GM10248 (cell line): ENCODE results near the gene SMYD3.

Experiments
- CTCF ChIA-PET: fragments of 300-600 bp; sonication (Branson Sonifier 250); formaldehyde crosslinking; extraction: SDS; loops from one replicate; lab custom pipeline; 2021; ENCODE audit warnings: antibody characterized with exemption; lab: Yijun Ruan, JAX
- POLR2A ChIA-PET: fragments of 350-650 bp; sonication (Branson Sonifier 250); formaldehyde crosslinking; extraction: SDS; loops from one replicate; lab custom pipeline; 2020; ENCODE audit warnings: antibody characterized with exemption; lab: Yijun Ruan, JAX
- DNase-seq: peaks from one replicate; pipeline ENCODE4 v3.0.0; 2012; ENCODE audit errors: extremely low spot score
- TF ChIP-seq, protein P1 (sequence below): IDR thresholded peaks from 2 replicates; pipeline ENCODE4 v1.5.1; 2012; ENCODE audit warnings: mild to moderate bottlenecking, low read depth; ENCODE audit errors: extremely low read depth, missing control alignments, control extremely low read depth

SMYD3 gene

DNA sequence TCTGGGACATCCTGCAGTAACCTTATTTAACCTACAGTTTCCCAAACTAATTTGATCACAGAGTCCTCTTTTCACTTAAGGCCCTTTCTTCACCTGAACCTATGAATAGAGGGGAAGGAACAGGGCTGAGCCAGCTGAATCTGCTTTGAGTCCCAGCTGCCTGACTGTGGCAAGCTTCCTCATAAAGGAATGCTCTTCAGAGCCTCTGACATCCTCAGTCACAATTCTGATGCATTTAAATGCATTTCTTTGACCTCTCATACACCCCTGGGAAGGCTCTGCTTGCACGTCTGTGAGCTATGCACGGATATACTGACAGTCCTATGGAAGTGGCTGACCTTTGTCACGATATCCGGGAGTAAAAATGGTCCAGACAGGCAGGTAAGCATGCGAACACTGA is 673.1 kb downstream of the SMYD3 start:
- CTCF ChIA-PET: no interaction called here
- POLR2A ChIA-PET: no interaction called here
- DNase-seq: no peak
- TF ChIP-seq, protein P1, sequence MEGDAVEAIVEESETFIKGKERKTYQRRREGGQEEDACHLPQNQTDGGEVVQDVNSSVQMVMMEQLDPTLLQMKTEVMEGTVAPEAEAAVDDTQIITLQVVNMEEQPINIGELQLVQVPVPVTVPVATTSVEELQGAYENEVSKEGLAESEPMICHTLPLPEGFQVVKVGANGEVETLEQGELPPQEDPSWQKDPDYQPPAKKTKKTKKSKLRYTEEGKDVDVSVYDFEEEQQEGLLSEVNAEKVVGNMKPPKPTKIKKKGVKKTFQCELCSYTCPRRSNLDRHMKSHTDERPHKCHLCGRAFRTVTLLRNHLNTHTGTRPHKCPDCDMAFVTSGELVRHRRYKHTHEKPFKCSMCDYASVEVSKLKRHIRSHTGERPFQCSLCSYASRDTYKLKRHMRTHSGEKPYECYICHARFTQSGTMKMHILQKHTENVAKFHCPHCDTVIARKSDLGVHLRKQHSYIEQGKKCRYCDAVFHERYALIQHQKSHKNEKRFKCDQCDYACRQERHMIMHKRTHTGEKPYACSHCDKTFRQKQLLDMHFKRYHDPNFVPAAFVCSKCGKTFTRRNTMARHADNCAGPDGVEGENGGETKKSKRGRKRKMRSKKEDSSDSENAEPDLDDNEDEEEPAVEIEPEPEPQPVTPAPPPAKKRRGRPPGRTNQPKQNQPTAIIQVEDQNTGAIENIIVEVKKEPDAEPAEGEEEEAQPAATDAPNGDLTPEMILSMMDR: no peak

DNA sequence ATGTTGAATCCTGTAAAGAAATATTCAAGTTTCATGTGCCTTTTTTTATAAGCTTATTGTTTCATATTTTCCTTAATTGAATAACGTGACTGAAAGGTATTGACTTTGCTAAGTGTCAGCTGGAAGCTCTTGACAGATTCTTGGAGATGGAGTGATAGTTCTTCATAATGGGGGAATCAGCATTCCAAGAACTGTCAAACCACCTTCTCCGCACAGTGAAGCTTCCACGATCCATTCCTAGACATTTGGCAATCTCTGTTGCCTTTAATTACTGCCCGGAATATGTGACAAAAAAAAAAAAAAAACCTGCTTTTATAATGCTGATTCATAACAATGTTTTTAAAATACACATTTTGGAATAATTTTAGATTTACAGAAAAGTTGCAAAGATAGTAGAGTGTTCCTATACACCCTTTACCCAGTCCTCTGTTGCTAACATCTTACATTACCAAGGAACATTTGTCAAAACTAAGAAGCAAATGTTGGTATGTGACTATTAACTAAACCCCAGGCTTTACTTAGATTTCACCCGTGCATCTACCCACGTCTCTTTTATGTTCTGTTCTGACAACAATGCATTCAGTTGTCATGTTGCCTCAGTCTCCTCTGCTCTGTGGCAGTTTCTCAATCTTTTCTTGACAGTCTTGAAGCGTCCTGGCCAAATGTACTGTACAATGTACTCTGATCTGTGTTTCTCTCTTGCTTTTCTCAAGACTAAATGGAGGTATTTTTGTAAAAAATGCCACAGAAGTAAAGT is 674.1 kb downstream of the SMYD3 start:
- CTCF ChIA-PET: no interaction called here
- no peak for DNase-seq
- POLR2A ChIA-PET: no interaction called here
- TF ChIP-seq, protein P1: no peak

DNA sequence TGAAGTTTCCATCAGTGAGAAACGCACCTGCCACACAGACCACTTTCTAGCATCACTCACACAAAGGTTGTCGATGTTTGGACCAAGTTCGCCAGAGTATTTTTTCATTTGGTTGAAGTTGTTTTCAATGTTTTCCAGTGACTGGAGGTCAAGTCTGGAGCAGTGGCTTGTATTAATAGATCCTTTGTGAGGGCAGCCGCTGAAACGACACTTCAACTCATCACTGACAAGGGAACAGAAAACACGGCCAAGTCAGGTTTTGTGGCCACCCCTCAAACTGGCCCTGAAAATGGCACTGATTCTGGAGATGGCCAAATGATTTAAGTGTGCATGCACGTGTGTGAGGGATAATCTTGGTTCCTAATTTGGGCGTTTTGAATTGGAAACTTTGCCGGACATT is 675.6 kb downstream of the SMYD3 start:
- ChIA-PET CTCF (interaction anchor here (0.9 to 1.1 kb wide), 2 partner anchors 26 to 37 kb away, joined by 3 read pairs; no protein-coding TSS in a partner anchor), POLR2A (no interaction called here)

DNA sequence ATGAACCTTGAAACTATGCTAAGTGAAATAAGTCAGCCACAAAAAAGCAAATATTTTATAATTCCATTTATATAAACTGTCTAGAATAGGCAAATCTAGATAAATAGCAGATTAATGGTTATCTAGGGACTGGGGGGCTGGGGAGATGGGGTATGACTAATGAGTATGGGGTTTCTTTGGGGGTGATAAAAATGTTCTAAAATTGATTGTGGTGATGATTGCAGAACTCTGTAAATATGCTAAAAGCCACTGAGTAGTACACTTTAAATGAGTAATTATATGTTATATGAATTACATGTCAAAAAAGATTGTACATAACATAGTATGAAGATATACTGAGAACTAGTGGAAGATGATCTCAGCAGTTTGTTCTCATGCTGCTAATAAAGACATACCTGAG is 677.3 kb downstream of the SMYD3 start:
- TF ChIP-seq, protein P1: no peak
- CTCF ChIA-PET: no interaction called here
- DNase-seq: no peak
- POLR2A ChIA-PET: no interaction called here

More for the DNA sequence above, 675.6 kb downstream of the SMYD3 start:
- TF ChIP-seq, protein P1: no peak
- DNase-seq: no peak

DNA sequence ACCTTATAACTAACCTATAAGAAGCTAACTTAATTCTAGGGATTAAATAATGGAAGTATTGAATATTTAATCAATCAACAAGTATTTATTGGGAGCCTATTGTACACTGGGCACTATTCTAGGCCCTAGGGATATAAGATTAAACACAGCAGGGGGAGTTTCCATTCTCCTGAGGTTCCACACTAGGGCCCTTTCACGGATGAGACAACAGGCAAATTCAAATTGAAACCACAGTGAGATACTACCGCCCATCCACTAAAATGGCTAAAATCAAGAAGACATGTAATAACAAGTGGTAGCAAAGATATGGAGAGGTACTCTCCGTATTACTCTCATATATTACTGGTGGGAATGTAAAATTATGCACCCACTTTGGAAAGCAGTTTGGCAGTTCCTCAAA is 677.9 kb downstream of the SMYD3 start:
- CTCF ChIA-PET: no interaction called here
- DNase-seq: peak; percentile 25
- POLR2A ChIA-PET: no interaction called here
- TF ChIP-seq, protein P1: no peak

DNA sequence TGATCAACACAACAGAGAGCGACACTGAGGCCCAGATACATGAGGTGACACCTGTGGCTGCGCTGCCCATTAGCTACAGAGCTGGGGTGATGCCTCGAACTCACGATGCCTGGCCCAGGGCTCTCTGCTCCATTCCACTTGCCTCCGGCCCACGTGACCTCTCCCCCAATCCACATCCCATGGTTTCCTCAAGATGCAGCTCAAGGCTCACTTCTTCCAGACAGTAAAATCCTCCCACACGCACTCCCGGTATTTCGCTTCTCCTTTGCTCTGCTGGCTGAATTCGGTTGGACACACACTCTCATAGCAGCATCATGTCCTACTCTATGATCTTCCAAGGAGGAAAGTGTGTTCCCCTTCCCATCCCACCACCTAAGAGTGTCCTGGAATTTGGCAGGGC is 679.8 kb downstream of the SMYD3 start:
- ChIA-PET POLR2A (no interaction called here), CTCF (no interaction called here)
- TF ChIP-seq, protein P1: no peak
- DNase-seq: no peak
